Stimulated activated effector memory CD8-positive, alpha-beta T cell treated with anti-CD3 and anti-CD28 coated beads, Interleukin-12 subunit alpha, Interleukin-12 subunit beta, amount 100 ng/mL, for 72 hours (primary cell): Measurements from ENCODE around the gene EML1.

ENCODE experiments used
- ATAC-seq: fragments of 150-1000 bp; cut with Tn5 transposase; 2 replicates; pipeline ENCODE4 v1.10.0; 2021
- DNase-seq, 2 donors: peaks; one replicate each; pipeline ENCODE4 v3.0.0; 2021 to 2022; ENCODE audit warnings: low spot score in 2 of 2
- H3K27ac Mint-ChIP-seq: one replicate; pipeline ENCODE4 v1.8.0; 2022; ENCODE audit warnings: mild to moderate bottlenecking, mixed read lengths
- H3K36me3 Mint-ChIP-seq: one replicate; pipeline ENCODE4 v1.8.0; 2022; ENCODE audit warnings: mild to moderate bottlenecking, mixed read lengths
- H3K4me1 Mint-ChIP-seq: one replicate; pipeline ENCODE4 v1.8.0; 2022; ENCODE audit warnings: mixed read lengths
- H3K4me3 Mint-ChIP-seq: one replicate; pipeline ENCODE4 v1.8.0; 2022; ENCODE audit warnings: mild to moderate bottlenecking, mixed read lengths
- H3K9me3 Mint-ChIP-seq: one replicate; pipeline ENCODE4 v1.8.0; 2022; ENCODE audit warnings: mixed read lengths

The EML1 gene

GRCh38 chr14:99786511-99786989 lies 6.7 kb upstream of the EML1 start:
- no peaks in the 10 kb centered on the region for H3K4me1 Mint-ChIP-seq
- ATAC-seq (peak; percentile 24), DNase-seq (no peak)
- H3K4me3 Mint-ChIP-seq = no peak overlapping the region
- H3K9me3 Mint-ChIP-seq = no peaks in the 10 kb centered on the region
- no peak overlapping the region for H3K27ac Mint-ChIP-seq
- no peaks in the 10 kb centered on the region for H3K36me3 Mint-ChIP-seq

DNA sequence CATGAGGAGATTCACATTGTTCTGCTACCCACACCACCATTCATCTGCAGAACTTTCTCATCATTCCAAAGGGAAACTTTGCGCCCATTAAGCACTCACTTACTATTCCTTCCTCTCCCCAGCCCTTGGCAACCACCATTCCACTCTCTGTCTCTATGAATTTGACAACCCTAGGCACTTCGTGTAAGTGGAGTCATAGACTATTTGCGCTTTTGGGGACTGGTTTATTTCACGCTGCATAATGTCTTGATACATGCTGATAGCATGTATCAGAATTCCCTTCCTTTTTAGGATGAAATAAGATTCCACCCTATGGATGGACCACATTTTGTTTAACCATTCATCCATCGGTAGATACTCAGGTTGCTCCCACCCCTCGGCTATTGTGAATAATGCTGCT lies 4.5 kb upstream of the EML1 start:
- H3K36me3 Mint-ChIP-seq = no peaks in the 10 kb centered on the region
- no peaks in the 10 kb centered on the region for H3K4me1 Mint-ChIP-seq
- no peak overlapping the region for H3K4me3 Mint-ChIP-seq
- no peak for ATAC-seq
- no peak overlapping the region for H3K27ac Mint-ChIP-seq
- DNase-seq = no peak
- no peaks in the 10 kb centered on the region for H3K9me3 Mint-ChIP-seq

DNA sequence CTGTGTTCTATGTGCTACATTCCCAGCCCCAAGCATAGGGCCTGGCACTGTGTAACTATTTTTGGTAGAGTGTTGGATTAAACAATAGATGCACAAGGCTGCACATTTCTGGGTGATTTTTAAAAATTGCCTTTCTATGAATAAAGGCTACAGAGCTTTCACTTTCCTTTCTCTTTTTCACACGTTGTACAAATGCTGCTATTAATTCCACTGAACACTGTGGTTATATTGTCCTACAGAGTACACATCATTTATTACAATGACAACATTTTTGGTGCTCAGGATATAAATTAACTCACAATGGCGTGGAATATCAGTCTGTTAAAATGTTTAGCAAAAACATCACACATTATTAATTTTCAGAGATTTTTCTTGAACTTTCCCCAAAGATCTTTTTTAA lies 3.6 kb upstream of the EML1 start:
- no peak for DNase-seq
- no peak overlapping the region for H3K27ac Mint-ChIP-seq
- H3K4me3 Mint-ChIP-seq = no peak overlapping the region
- no peaks in the 10 kb centered on the region for H3K9me3 Mint-ChIP-seq
- ATAC-seq = no peak
- no peaks in the 10 kb centered on the region for H3K36me3 Mint-ChIP-seq
- H3K4me1 Mint-ChIP-seq = no peaks in the 10 kb centered on the region

GRCh38 chr14:99790201-99790977 lies 2.8 kb upstream of the EML1 start:
- H3K9me3 Mint-ChIP-seq = no peaks in the 10 kb centered on the region
- no peak for ATAC-seq
- no peaks in the 10 kb centered on the region for H3K36me3 Mint-ChIP-seq
- H3K27ac Mint-ChIP-seq = no peak overlapping the region
- DNase-seq = no peak
- no peaks in the 10 kb centered on the region for H3K4me1 Mint-ChIP-seq
- no peak overlapping the region for H3K4me3 Mint-ChIP-seq

DNA sequence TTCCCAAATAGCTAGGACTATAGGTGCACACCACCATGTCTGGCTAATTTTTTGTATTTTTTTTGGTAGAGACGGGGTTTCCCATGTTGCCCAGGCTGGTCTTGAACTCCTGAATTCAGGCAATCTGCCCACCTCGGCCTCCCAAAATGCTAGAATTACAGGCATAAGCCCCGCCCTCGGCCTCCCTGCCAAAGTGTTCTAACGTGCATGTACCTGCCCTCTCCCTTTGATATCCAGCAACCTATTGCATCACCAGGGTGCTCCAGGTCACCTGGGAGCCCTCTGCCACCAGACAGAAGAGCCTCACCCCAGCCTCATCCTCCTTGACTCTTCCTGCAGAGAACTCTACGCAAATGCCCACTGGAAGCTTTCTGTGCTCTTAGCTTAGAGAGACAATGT lies 2.2 kb upstream of the EML1 start:
- ATAC-seq (no peak), DNase-seq (no peak)
- no peaks in the 10 kb centered on the region for H3K36me3 Mint-ChIP-seq
- H3K9me3 Mint-ChIP-seq = no peaks in the 10 kb centered on the region
- no peaks in the 10 kb centered on the region for H3K4me1 Mint-ChIP-seq
- H3K4me3 Mint-ChIP-seq = no peak overlapping the region
- no peak overlapping the region for H3K27ac Mint-ChIP-seq

DNA sequence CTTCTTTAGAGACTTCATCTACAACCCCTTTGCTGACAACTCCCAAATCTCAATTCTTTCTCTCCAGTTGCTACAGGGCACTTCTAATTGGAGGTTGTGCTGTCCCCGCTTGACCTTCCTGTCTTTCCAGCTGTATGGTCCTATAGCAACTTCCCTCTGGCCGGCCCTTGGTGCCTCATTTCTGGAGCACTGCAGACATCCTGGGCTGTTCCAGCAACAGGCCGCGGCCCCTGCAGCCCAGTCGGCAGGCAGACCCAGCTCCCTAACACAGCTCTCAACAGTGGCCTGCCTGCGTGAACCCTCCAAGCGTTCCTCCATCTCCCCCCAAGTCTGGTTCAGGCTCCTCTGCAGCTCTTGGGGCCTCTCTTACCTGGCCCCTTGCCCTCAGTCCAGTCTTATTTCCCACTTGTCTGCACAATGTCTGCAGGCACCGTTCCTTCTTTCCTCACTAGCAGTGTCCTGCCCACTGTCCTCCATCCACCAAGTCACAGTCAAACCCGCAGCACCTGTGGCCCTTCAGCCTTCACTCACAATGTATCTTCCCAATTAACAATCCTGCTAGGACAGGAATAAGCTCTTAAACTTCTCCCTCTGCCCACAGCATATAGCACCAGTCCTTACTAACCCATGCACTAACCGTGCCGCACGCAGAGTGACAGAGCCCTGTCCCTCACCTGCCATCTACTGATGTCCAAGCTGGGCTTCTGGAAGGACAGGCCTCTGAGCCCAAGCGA lies 1.6 kb upstream of the EML1 start:
- no peaks in the 10 kb centered on the region for H3K4me1 Mint-ChIP-seq
- DNase-seq (no peak), ATAC-seq (no peak)
- H3K4me3 Mint-ChIP-seq = no peak overlapping the region
- H3K27ac Mint-ChIP-seq = no peak overlapping the region
- no peaks in the 10 kb centered on the region for H3K9me3 Mint-ChIP-seq
- no peaks in the 10 kb centered on the region for H3K36me3 Mint-ChIP-seq

- no peak overlapping the region for H3K27ac Mint-ChIP-seq
- H3K4me1 Mint-ChIP-seq = no peaks in the 10 kb centered on the region
- no peak for DNase-seq
These were observed 1.0 kb upstream of the EML1 start for GRCh38 chr14:99792210-99792535.

GRCh38 chr14:99792551-99793212 lies 531 bp upstream of the EML1 start:
- no peaks in the 10 kb centered on the region for H3K36me3 Mint-ChIP-seq
- no peaks in the 10 kb centered on the region for H3K4me1 Mint-ChIP-seq
- H3K27ac Mint-ChIP-seq = no peak overlapping the region
- ATAC-seq = no peak
- H3K9me3 Mint-ChIP-seq = no peaks in the 10 kb centered on the region
- DNase-seq = peak in 1 of 2 donors; percentile 53
- peak overlapping the region; percentile 48 for H3K4me3 Mint-ChIP-seq

More at GRCh38 chr14:99792210-99792535, 1.0 kb upstream of the EML1 start:
- Mint-ChIP-seq H3K9me3 (no peaks in the 10 kb centered on the region), H3K4me3 (peak overlapping the region; percentile 48), H3K36me3 (no peaks in the 10 kb centered on the region)
- no peak for ATAC-seq

DNA sequence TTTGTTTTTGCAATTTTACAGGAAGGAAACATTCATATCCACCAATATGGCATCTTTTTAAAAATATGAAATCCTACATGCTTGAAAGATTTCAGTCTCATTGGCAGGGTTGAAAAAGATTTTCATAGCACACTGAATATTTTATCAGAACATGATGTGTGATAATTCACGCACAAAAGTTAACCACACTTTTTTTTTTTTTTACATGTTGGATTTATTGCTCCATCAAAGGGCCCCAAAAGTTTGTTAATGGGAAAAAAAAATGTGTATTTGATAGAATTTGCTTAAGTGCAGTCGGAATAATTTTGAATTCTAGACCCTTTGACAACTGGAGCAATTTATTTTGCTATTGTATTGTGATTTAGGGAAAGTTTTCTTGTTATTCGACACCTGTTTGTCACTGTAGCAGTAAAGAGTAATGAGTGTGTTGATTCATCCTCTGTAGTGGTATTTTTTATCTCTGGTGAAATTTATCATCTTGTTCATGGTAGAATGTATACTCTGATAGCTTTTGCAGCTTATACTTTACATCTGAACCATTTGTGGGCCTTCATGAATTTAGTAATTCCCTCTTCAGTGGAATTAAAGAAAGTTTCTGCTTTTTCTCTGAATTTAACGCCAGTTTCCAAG lies 1.1 kb downstream of the EML1 start:
- H3K4me3 Mint-ChIP-seq = peak overlapping the region; percentile 31
- no peaks in the 10 kb centered on the region for H3K4me1 Mint-ChIP-seq
- no peak overlapping the region for H3K27ac Mint-ChIP-seq
- no peak for DNase-seq
- no peaks in the 10 kb centered on the region for H3K9me3 Mint-ChIP-seq
- no peaks in the 10 kb centered on the region for H3K36me3 Mint-ChIP-seq
- no peak for ATAC-seq

DNA sequence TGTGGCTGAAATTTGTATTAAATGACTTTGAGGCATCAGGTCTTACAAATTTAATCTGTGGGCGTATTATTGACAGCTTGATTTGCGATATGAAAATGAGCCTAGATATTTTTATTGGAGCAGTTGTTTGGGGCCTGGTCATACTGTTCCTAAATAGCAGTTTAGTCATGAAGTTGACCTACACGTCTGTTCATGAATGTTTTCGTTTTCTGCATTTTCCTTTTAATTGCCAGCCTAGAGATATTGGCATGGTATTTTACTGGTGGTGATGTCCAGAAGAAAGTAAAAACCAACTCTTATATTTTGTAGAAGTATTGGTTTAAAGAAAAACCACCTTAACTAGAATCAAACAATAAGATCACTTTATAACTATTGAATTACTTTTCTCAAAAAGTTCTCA lies 1.8 kb downstream of the EML1 start:
- Mint-ChIP-seq H3K9me3 (no peaks in the 10 kb centered on the region), H3K27ac (no peak overlapping the region), H3K36me3 (no peaks in the 10 kb centered on the region)

GRCh38 chr14:99797231-99797630 lies 4.0 kb downstream of the EML1 start:
- no peak for ATAC-seq
- Mint-ChIP-seq H3K4me3 (no peak overlapping the region), H3K9me3 (no peaks in the 10 kb centered on the region), H3K36me3 (no peaks in the 10 kb centered on the region), H3K27ac (no peak overlapping the region), H3K4me1 (no peaks in the 10 kb centered on the region)
- no peak for DNase-seq

More for the DNA sequence above, 1.8 kb downstream of the EML1 start:
- DNase-seq = no peak
- Mint-ChIP-seq H3K4me3 (no peak overlapping the region), H3K4me1 (no peaks in the 10 kb centered on the region)
- no peak for ATAC-seq

GRCh38 chr14:99800781-99801180 lies 7.6 kb downstream of the EML1 start:
- H3K9me3 Mint-ChIP-seq = no peaks in the 10 kb centered on the region
- ATAC-seq = no peak
- no peak overlapping the region for H3K27ac Mint-ChIP-seq
- H3K4me1 Mint-ChIP-seq = no peaks in the 10 kb centered on the region
- no peak for DNase-seq
- H3K36me3 Mint-ChIP-seq = no peaks in the 10 kb centered on the region
- H3K4me3 Mint-ChIP-seq = no peak overlapping the region

DNA sequence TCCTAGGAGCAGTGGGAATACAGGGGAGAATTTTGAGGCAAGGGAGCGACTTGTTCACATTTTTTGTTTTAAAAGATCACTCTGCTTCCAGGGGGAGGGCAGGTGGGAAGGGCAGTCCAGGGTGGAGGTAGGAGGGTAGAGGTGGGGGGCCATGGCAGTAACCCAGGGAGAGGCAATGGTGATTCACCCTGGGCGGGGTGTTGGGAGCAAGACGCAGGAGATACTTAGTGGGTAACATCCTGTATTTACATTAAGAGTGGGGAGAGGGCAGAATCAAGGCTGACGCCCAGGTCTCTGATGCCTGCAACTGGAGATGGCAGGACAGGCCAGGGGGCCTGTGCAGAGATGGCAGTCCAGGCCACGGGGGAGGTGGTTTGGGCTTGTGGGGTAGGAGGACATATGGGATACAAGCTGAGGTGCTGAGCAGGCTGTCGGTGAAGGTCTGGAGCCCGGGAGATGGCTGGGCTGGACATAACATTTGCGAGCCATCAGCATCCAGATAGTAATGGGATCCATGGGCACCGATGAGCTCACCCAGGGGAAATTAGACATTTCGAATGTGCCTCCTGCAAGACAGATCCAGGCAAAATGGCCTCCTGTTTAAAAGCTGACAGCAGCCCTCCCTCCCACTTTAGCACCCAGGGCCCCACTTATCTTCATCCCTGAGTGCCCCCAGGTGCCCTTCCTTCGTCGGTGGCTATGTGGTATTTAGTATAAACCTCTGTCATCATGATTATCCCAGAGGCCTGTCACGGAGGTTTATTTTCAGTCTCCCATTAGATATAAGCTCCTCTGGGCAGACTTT lies 9.3 kb downstream of the EML1 start:
- Mint-ChIP-seq H3K27ac (no peak overlapping the region), H3K9me3 (no peaks in the 10 kb centered on the region), H3K4me1 (no peaks in the 10 kb centered on the region), H3K36me3 (no peaks in the 10 kb centered on the region), H3K4me3 (no peak overlapping the region)
- ATAC-seq = no peak
- DNase-seq = no peak

DNA sequence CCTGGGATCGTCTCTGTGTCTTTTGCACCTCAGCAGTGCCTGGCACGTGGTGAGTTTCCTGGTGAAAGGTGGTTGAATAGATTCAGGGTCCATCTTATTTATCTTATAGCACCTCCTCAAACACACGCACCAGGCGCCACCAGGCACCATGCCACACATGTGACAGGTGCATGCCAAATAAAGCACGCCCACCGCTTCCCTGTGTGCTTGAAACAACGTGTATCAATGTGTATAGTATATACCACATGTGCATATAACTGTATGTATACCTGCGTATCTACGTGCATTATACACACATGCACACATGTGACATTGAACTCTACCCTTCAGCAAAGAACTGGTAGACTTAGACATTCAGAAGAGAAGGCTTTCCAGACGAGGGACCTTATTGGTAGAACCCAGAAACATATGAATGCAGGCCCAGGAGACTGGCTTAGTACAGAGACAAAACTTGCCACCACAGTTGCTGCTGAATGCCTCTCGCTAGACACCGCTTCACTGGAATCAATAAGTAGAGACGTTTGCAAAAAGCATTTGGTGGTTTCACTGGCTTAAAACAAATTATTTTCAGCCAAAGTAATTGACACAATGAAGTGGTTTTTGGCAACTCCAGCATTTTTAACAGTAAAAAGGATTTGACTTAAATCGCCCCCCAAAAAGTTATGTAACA lies 10.0 kb downstream of the EML1 start:
- no peaks in the 10 kb centered on the region for H3K36me3 Mint-ChIP-seq
- H3K4me3 Mint-ChIP-seq = no peak overlapping the region
- ATAC-seq = no peak
- DNase-seq = no peak
- H3K4me1 Mint-ChIP-seq = no peaks in the 10 kb centered on the region
- no peak overlapping the region for H3K27ac Mint-ChIP-seq
- H3K9me3 Mint-ChIP-seq = no peaks in the 10 kb centered on the region
